ENCODE measurements around the gene BIN1. TPM values are rescaled to one million over a fixed set of nuclear protein-coding genes. Genes with fewer than 3 reads are reported as not detected.
"Not testable (repeated sequence)": the region's sequence is repeated elsewhere in the genome, so short reads cannot be mapped to it uniquely, and the experiment has no call there.

BIN1 gene
- total RNA-seq, 4 donors from 2014 or later, result 49.2 to 68.3 (median 64.2) TPM

DNA sequence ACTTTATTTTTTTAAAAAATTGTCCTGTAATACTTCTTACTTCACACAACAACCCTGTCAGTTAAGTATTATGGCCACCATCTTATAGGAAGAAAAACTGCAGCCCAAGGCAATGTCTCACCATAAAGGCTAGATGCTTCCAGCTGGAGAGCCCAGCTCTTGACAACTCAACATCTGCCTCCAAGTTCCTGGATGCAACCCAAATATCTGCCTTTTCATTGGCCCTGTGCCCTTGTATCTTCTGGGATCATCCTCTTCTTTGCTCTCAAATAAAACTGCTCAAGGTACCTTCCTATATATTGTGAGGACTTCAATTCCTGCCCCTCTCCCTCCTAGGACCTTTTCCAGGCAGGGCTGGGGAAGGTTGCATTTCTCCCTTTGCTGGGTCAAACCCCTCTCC is 69.5 kb downstream of the BIN1 start:
- Histone ChIP-seq H3K27me3 (no peaks in the 10 kb centered on the region), H3K4me3 (replicated peaks in 1 of 3) (no peak overlapping the region), H3K27ac (no peak overlapping the region), H3K4me1 (peaks cover 0 to 6% of the 10 kb centered on the region in 2 donors), H3K36me3 (no peaks in the 10 kb centered on the region), H3K9me3 (no peaks in the 10 kb centered on the region)
- no peak for DNase-seq
- TF ChIP-seq CTCF (IDR thresholded peaks at IDR 0.05), result no peak
- no peak for TF ChIP-seq POLR2A (IDR thresholded peaks at IDR 0.05)
- intact Hi-C loops (cut with DNase I), result no loop called here

DNA sequence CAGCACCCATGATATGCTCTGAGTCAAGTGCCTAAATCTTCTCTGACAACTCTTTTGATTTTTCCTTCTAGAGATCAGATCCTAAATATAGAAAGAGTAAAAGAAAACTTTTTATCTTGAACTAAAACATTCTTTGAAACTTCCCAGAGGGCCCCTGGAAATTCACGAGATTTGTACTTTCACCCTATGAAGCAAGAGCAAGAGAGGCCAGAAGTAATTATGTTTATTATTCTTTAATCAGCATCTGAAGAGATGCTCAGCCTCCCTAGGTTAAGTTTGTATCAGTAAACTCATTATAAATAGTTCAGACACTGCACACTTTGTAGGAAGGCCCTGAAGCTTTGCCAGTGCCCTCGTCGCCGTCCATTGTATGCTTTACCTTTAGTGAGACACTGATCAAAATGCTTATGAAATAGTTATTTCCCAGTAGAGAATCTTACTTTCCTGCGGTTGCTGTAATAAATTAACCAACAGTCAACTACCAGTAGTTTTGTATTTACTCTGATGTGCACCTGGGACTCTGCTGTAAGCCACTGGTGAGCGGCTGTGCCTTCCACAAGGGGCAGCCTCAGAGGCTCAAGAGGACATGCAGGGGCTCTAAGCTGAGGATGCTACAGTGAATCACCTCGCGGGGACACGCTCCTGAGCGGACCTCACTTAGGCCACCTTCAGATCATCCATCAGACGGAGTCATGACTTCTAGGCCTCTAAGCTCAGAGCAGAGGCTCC is 71.9 kb downstream of the BIN1 start:
- H3K4me1 ChIP-seq, result no peaks in the 10 kb centered on the region
- no peaks in the 10 kb centered on the region for H3K9me3 ChIP-seq
- no peak for TF ChIP-seq CTCF (IDR thresholded peaks at IDR 0.05)
- no peak for TF ChIP-seq POLR2A (IDR thresholded peaks at IDR 0.05)
- H3K27me3 ChIP-seq, result no peaks in the 10 kb centered on the region
- intact Hi-C loops (cut with DNase I), result no loop called here
- no peak overlapping the region for H3K27ac ChIP-seq
- DNase-seq, result no peak
- H3K4me3 ChIP-seq (replicated peaks in 1 of 3), result no peak overlapping the region
- no peaks in the 10 kb centered on the region for H3K36me3 ChIP-seq
- 87 to 92% methylated on average over 11 of the region's 11 CpGs for WGBS, 2 donors

DNA sequence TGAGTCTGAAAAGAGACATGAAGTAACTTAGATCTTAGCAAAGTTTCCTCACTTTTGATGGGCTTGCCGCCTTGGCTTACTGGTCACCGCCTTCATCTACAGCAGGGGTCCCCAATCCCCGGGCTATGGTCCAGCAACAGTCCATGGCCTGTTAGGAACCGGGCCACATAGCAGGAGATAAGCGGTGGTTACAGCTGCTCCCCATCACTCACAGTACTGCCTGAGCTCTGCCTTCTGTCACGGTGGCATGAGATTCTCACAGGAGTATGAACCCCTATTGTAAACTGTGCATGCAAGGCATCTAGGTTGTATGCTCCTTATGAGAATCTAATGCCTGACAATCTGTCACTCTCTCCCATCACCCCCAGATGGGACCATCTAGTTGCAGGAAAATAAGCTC is 72.9 kb downstream of the BIN1 start:
- Histone ChIP-seq H3K27me3 (no peaks in the 10 kb centered on the region), H3K27ac (no peak overlapping the region), H3K4me1 (no peaks in the 10 kb centered on the region), H3K9me3 (no peaks in the 10 kb centered on the region), H3K36me3 (no peaks in the 10 kb centered on the region), H3K4me3 (replicated peaks in 1 of 3) (no peak overlapping the region)
- 73 to 81% methylated on average over 6 of the region's 6 CpGs for WGBS, 2 donors
- intact Hi-C loops (cut with DNase I), result no loop called here
- TF ChIP-seq POLR2A (IDR thresholded peaks at IDR 0.05) (no peak), CTCF (IDR thresholded peaks at IDR 0.05) (no peak)
- DNase-seq, result no peak

DNA sequence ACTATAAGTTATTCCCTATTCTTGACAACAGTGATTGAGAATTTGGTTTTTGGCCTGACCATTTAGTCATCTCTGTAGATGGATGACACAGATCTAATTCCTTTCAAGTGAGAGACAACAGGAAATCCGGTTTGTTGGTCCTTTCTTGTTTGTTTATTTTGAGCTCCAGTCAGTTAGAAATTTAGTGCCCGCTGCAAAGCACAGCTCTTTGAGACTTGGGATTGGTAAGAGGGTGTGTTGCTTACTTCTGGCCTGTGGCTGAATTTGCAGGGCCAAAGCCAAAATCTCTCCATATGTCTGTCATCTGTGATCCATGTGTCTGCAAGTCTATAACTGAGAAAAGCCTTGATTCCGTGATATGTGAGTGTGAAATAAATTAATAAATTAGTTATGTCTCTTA is 74.3 kb downstream of the BIN1 start:
- DNase-seq, result no peak
- WGBS, 2 donors, result 77% methylated on average over 3 of the region's 3 CpGs
- intact Hi-C loops (cut with DNase I), result no loop called here
- TF ChIP-seq POLR2A (IDR thresholded peaks at IDR 0.05) (no peak), CTCF (IDR thresholded peaks at IDR 0.05) (no peak)
- Histone ChIP-seq H3K4me1 (no peaks in the 10 kb centered on the region), H3K36me3 (no peaks in the 10 kb centered on the region), H3K27me3 (no peaks in the 10 kb centered on the region), H3K27ac (no peak overlapping the region), H3K4me3 (replicated peaks in 1 of 3) (no peak overlapping the region), H3K9me3 (no peaks in the 10 kb centered on the region)

GRCh38 chr2:127029350-127030051 is 77.5 kb downstream of the BIN1 start:
- Histone ChIP-seq H3K4me3 (replicated peaks in 1 of 3) (no peak overlapping the region), H3K9me3 (no peaks in the 10 kb centered on the region), H3K27me3 (peaks cover 4% of the 10 kb centered on the region), H3K36me3 (no peaks in the 10 kb centered on the region), H3K4me1 (peaks cover 7 to 15% of the 10 kb centered on the region in 2 donors), H3K27ac (no peak overlapping the region)
- no peak for DNase-seq
- TF ChIP-seq POLR2A (IDR thresholded peaks at IDR 0.05) (no peak), CTCF (IDR thresholded peaks at IDR 0.05) (no peak)
- WGBS, 2 donors, result 83 to 96% methylated on average over 5 of the region's 5 CpGs
- intact Hi-C loops (cut with DNase I), result no loop called here

GRCh38 chr2:127028745-127029144 is 78.2 kb downstream of the BIN1 start:
- H3K4me3 ChIP-seq (replicated peaks in 1 of 3); H3K27me3 ChIP-seq; H3K9me3 ChIP-seq; H3K27ac ChIP-seq; H3K36me3 ChIP-seq; DNase-seq; intact Hi-C loops (cut with DNase I): not testable (repeated sequence)
- 85 to 86% methylated on average over 1 of the region's 1 CpG for WGBS, 2 donors
- peaks cover 7 to 15% of the 10 kb centered on the region in 2 donors for H3K4me1 ChIP-seq

All from thyroid gland (tissue), 4 donors.